HFFc6 (cell line): ENCODE results near the gene COL4A6. TPM values are rescaled to one million over a fixed set of nuclear protein-coding genes. Genes with fewer than 3 reads are reported as not detected.

Experiments
- DNase-seq: peaks from one replicate; pipeline ENCODE4 v3.0.0-alpha.2; 2018
- H3K27ac Mint-ChIP-seq: 2 replicates; pipeline ENCODE4 v1.8.0; 2020; ENCODE audit warnings: mild to moderate bottlenecking, mixed read lengths
- H3K27me3 Mint-ChIP-seq: 2 replicates; pipeline ENCODE4 v1.8.0; 2021; ENCODE audit warnings: mild to moderate bottlenecking, moderate library complexity, mixed read lengths; ENCODE audit not compliant: insufficient read depth
- H3K36me3 Mint-ChIP-seq: 2 replicates; pipeline ENCODE4 v1.8.0; 2021; ENCODE audit warnings: low read depth, mixed read lengths
- H3K4me1 Mint-ChIP-seq: 2 replicates; pipeline ENCODE4 v1.8.0; 2020; ENCODE audit warnings: low read depth, mixed read lengths
- H3K4me3 Mint-ChIP-seq: 2 replicates; pipeline ENCODE4 v1.8.0; 2020; ENCODE audit warnings: mild to moderate bottlenecking, moderate library complexity, mixed read lengths
- H3K9me3 Mint-ChIP-seq: 2 replicates; pipeline ENCODE4 v1.8.0; 2020; ENCODE audit warnings: mild to moderate bottlenecking, mixed read lengths
- total RNA-seq, 6 experiments: library from RNA; stranded (reverse); fragmentation: NEBNext Ultra II Directional; extraction: Animal tissue kit (Norgen Biotek cat#: 25700); gene quantifications; 2 replicates in 1 of 6; 3 replicates in 5 of 6; pipeline ENCODE4 v1.2.3, GENCODE V29; 2021
- TF ChIP-seq, protein P1 (sequence below): fragments of 200-600 bp; sonication (generic); IDR thresholded peaks from 2 replicates; pipeline ENCODE4 v1.5.0; 2021; ENCODE audit warnings: antibody characterized with exemption, mild to moderate bottlenecking

Gene COL4A6
- total RNA-seq, 6 experiments from 2014 or later, result 0.03 to 0.16 (median 0.11) TPM

- Mint-ChIP-seq H3K4me3 (no peak overlapping the region), H3K4me1 (no peaks in the 10 kb centered on the region), H3K9me3 (no peaks in the 10 kb centered on the region), H3K27me3 (peaks cover 2% of the 10 kb centered on the region; the same call in 1 of the 2 replicates), H3K36me3 (no peaks in the 10 kb centered on the region), H3K27ac (no peak overlapping the region)
- TF ChIP-seq, protein P1, sequence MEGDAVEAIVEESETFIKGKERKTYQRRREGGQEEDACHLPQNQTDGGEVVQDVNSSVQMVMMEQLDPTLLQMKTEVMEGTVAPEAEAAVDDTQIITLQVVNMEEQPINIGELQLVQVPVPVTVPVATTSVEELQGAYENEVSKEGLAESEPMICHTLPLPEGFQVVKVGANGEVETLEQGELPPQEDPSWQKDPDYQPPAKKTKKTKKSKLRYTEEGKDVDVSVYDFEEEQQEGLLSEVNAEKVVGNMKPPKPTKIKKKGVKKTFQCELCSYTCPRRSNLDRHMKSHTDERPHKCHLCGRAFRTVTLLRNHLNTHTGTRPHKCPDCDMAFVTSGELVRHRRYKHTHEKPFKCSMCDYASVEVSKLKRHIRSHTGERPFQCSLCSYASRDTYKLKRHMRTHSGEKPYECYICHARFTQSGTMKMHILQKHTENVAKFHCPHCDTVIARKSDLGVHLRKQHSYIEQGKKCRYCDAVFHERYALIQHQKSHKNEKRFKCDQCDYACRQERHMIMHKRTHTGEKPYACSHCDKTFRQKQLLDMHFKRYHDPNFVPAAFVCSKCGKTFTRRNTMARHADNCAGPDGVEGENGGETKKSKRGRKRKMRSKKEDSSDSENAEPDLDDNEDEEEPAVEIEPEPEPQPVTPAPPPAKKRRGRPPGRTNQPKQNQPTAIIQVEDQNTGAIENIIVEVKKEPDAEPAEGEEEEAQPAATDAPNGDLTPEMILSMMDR, result no peak
- no peak for DNase-seq
These were observed 17.7 kb downstream of the COL4A6 start for GRCh38 chrX:108420481-108420880.

DNA sequence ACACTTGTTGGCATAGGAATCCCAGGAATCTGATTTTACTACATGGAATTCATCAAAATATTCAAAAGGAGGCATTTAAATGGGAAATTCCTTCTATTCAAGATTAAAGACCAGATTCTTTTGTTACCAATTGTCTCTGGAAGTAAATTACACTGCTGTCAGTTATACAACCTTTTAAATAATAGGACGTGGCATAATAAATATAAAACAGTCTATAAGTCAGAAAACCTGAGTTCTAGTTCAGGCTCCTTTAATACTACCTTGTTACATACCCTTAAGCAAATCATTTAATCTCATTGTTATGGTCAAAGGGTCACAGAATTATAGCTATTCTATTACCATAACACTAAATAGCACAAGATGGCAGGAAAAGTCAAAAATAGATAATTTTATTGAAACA lies 18.8 kb downstream of the COL4A6 start:
- no peaks in the 10 kb centered on the region for H3K4me1 Mint-ChIP-seq
- no peak overlapping the region for H3K4me3 Mint-ChIP-seq
- H3K27ac Mint-ChIP-seq, result no peak overlapping the region
- TF ChIP-seq, protein P1, result no peak
- no peaks in the 10 kb centered on the region for H3K36me3 Mint-ChIP-seq
- H3K9me3 Mint-ChIP-seq, result no peaks in the 10 kb centered on the region
- H3K27me3 Mint-ChIP-seq, result peaks cover 2% of the 10 kb centered on the region; the same call in 1 of the 2 replicates
- DNase-seq, result no peak

DNA sequence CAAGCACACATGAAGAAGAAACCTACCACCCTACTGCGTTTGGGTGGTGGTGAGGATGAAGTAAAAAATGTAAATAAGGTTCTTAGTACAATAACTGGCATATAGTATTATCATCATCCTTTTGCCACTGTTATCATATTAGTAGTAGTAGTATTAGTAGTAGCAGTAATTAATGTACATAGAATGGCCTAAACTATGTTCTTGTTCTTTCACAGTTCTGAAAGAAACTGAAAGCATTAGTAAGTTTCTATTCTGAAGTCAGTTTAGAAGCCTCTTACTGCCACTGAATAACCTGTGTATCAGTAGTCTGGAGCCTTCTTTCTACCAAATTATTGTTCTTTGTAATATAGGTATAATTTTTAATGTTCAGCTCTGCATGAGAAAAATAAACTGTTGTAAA lies 21.0 kb downstream of the COL4A6 start:
- Mint-ChIP-seq H3K4me1 (no peaks in the 10 kb centered on the region), H3K36me3 (no peaks in the 10 kb centered on the region)
- TF ChIP-seq, protein P1, result no peak

DNA sequence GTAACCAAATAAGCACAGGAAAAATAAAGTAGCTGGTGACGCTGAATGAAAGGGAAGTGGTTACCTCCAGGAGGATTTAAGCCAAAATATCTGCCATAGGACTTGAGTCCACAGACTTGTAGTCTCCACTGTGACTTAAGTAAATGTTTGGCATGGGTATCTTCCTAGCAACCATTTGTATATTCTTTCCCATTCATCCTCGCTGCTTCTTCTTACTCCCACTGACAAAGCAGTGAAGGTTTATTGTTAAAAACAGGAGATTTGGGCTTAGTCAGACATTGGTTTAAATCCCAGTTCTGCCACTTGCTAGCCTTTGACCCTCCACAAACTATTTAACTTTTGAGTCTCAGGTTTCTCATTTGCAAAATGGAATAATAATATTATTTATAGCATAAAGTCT lies 22.3 kb downstream of the COL4A6 start:
- Mint-ChIP-seq H3K27me3 (no peaks in the 10 kb centered on the region), H3K4me1 (no peaks in the 10 kb centered on the region), H3K36me3 (no peaks in the 10 kb centered on the region), H3K27ac (no peak overlapping the region), H3K9me3 (no peaks in the 10 kb centered on the region), H3K4me3 (no peak overlapping the region)
- TF ChIP-seq, protein P1, result no peak
- DNase-seq, result no peak

More for the DNA sequence above, 21.0 kb downstream of the COL4A6 start:
- Mint-ChIP-seq H3K4me3 (no peak overlapping the region), H3K27ac (no peak overlapping the region), H3K9me3 (no peaks in the 10 kb centered on the region), H3K27me3 (no peaks in the 10 kb centered on the region)
- no peak for DNase-seq

- Mint-ChIP-seq H3K9me3 (no peaks in the 10 kb centered on the region), H3K36me3 (no peaks in the 10 kb centered on the region), H3K27me3 (no peaks in the 10 kb centered on the region), H3K4me1 (no peaks in the 10 kb centered on the region), H3K27ac (no peak overlapping the region), H3K4me3 (no peak overlapping the region)
- TF ChIP-seq, protein P1, result no peak
- no peak for DNase-seq
These were observed 23.1 kb downstream of the COL4A6 start for GRCh38 chrX:108415146-108415545.

GRCh38 chrX:108412783-108413182 lies 25.4 kb downstream of the COL4A6 start:
- Mint-ChIP-seq H3K27ac (no peak overlapping the region), H3K36me3 (no peaks in the 10 kb centered on the region), H3K9me3 (no peaks in the 10 kb centered on the region), H3K4me3 (no peak overlapping the region), H3K27me3 (no peaks in the 10 kb centered on the region), H3K4me1 (no peaks in the 10 kb centered on the region)
- TF ChIP-seq, protein P1, result no peak
- DNase-seq, result no peak
